DMS53 treated with DMSO at 0.1 percent for 48 hours (cell line): Measurements from ENCODE around the gene C16orf95.
"Not testable (repeated sequence)": the region's sequence is repeated elsewhere in the genome, so short reads cannot be mapped to it uniquely, and the experiment has no call there.

Source experiments
- DNase-seq: peaks from one replicate; lab custom pipeline; 2025; ENCODE audit not compliant: unreplicated experiment; lab: John Stamatoyannopoulos, UW

Gene C16orf95, protein sequence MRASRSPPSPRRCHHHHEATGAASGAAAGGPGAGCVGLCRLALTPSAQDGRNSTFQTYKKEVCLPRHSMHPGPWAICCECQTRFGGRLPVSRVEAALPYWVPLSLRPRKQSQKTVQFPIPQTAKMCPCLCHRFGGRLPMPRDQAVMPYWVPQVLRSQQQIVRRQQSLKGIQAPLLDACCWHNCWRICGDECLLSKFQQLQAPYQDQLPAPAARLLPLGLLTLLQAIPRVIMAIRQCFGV

DNA sequence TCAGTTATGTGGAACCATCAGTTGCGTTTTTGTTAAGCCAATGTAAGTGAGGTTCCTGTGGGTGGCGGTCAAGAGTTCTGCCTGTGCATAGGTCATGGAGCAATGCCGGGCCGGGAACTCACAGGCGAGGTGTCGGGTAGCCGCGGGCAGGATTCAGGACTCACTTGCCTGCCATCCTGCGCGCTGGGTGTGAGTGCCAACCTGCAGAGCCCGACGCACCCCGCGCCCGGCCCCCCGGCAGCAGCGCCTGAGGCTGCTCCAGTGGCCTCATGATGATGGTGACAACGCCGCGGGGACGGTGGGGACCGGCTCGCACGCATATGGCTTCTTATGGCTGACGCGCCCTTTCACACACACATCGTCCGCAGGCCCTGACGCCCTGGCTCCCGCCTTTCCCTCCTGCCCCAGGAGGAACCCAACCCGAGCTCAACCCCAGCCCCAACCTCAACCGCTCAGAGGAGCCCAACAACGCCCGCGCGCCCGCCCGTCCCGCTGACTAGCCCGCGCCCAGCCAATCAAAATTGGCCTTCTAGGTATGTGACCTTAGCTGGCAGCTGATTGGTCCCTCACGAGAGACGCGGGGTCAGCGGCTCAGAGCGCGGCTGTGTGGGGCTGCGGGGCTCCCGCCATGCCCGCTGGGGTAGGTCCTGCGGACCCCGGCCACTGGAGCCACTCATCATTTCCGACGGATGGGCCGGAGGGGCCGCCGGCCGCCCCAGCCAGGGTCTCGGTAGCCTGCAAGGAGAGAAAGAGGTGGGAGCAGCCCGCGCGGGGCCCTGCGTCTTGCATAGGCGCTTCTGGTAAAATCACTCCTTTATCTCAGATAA, at the start of gene C16orf95:
Gene C16orf95, minus strand, starts transcription at position 470 of the 827 bp plus-strand sequence. Its CDS starts 150 bp downstream, at position 320.
- DNase-seq = peak; percentile 59

- DNase-seq = no peak
These were observed 49.7 kb upstream of the C16orf95 start for GRCh38 chr16:87366930-87367329.

DNA sequence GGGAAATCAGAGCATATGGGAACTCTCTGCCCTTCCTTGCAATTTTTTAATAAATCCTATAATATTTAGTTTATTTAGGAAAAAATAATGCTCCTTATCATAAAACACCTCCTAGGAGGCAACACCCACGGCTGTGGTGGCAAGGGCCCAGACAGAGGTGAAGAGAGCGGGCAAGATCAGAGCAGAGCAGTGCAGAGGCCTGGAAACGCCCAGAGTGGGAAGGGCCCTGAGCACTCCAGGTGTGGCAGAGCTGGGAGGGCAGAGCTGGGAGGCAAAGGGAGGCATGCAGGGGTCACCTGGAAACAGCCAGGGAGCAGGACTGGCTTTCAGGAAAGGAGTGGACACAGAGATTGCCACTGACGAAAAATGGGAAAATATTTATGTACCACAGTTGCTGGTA, 49.1 kb upstream of the C16orf95 start:
- DNase-seq = no peak

DNA sequence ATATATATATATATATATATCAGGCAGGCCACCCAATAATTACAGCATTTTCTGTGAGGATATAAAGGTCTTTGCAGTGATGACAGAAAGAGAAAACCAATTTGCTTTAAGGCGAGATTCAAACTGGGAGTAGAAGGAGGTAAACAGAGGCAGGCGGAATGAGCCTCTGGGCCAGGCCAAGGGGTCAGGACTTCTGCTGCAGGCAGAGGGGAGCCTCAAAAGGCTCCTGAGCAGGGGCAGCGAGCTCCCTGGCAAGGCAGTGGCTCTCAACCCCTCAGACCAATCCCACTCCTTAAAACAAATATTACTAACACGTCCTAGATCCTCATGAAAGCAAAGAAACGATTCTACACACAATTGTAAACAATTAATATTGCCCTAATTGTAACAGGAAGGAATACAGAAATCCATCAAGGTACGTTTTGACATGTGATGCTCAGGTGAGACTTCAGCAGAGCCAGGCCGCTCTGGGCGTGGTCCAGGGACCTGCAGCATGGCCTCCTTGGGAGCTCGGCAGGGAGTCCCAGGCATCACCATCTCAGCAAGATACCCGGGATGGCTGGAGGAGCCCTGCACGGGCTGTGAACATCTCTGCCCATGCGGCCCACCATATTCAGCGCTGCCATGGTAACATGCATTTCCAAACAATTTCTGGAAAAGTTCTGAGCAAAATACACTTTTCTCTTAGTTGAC, 48.0 kb upstream of the C16orf95 start:
- DNase-seq = no peak

DNA sequence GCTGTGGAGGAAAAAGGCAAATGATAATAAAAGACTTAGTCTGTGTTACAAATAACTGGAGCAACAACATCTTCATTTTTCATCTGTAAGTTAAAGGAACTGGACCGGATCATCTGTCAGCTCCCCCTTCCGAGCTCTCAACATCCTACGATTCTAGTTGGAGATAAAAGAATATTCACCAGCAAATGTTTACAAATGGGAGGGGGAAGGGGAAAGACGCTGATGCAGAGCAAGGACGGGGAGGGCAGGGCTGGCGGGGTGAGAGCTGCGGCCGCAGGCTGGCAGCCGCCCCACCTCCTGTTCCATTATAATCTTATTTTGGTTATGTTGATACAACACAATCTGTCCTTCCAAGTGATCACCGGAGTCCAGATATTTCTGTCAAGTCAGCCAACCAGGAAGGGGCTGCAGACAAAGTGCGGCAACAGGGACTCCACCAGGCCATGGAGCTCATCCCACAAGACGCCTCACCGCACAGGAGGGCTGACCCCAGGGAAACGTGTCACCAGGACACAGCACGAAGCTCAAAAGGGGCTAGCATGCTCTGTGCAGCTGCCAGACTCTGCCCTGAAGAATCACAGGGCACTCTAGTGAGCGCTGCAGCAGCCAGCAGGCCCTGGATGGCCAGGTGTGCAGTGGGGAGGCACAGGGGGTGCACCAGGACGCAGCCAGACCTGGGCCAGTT, 46.7 kb upstream of the C16orf95 start:
- no peak for DNase-seq

GRCh38 chr16:87362828-87363559, 45.8 kb upstream of the C16orf95 start:
- DNase-seq = not testable (repeated sequence)

GRCh38 chr16:87361916-87362619, 44.9 kb upstream of the C16orf95 start:
- DNase-seq = no peak

GRCh38 chr16:87360862-87361610, 43.8 kb upstream of the C16orf95 start:
- no peak for DNase-seq

- no peak for DNase-seq
These were observed 41.9 kb upstream of the C16orf95 start for GRCh38 chr16:87359121-87359520.

- DNase-seq = no peak
These were observed 41.5 kb upstream of the C16orf95 start for GRCh38 chr16:87358696-87359095.

GRCh38 chr16:87358250-87358649, 41.1 kb upstream of the C16orf95 start:
- DNase-seq = no peak

- DNase-seq = no peak
These were observed 39.3 kb upstream of the C16orf95 start for GRCh38 chr16:87356491-87356853.

GRCh38 chr16:87353613-87354012, 36.4 kb upstream of the C16orf95 start:
- no peak for DNase-seq

DNA sequence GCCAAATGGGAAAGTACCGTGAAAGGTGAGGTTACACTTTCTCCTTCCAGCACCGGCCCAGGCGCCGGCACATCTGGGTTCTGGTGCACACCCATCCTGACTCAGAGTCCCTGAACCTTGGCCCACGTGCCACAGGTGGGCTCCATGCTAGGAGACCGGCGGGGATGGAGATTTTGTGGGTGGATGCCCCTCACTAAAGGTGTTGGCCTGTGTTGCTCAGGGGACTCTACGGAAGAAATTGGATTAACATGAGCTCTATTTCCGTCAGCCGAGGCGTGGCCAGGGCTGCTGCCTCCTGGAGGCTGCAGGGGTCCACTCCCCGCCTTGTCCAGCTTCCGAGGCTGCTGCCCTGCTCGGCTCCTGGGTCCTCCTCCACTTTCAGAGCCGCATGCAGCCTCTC, 35.6 kb upstream of the C16orf95 start:
- DNase-seq = no peak

- no peak for DNase-seq
These were observed 34.1 kb upstream of the C16orf95 start for GRCh38 chr16:87351320-87351698.

DNA sequence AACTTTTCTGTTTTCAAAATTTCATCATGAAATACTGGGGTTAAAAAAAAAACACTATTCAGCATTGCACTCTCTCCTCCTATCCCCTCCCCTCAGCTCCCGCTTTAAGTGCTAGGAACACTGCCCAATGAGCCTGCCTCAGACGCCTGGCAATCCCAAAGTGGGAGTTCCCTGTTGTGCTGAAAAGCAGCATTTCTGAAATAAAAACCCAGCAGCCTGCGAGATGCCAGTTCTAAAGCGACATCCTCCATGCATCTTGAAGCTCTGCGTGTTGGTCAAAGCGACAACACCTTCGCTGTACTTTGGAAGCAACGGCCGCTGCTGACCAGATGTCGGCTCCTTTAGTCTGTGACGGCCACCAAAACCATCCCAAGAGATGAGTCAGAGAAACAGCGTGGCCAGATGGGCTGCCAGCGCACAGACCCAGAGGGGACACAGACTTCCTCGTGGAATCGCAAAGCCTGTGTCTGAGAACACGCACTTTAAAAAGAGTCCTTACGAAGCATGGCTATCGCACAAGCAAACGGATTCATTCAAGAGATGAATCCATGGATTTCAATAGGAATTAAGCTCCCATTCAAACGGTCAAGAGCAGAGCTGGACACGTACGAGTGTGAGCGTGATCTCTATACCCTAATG, 33.6 kb upstream of the C16orf95 start:
- no peak for DNase-seq

GRCh38 chr16:87350031-87350430, 32.8 kb upstream of the C16orf95 start:
- no peak for DNase-seq

- no peak for DNase-seq
These were observed 31.5 kb upstream of the C16orf95 start for GRCh38 chr16:87348616-87349157.
